GM12892 (cell line): ENCODE data around the gene SLCO3A1.

Source experiments
- POLR2A ChIP-seq: IDR thresholded peaks from 2 replicates; pipeline ENCODE4 v1.6.1; 2011; ENCODE audit warnings: low read depth, low read length, control low read depth
- POLR2AphosphoS5 ChIP-seq: IDR thresholded peaks from 2 replicates; pipeline ENCODE4 v1.6.1; 2011; ENCODE audit warnings: low read depth, low read length, control low read depth

DNA sequence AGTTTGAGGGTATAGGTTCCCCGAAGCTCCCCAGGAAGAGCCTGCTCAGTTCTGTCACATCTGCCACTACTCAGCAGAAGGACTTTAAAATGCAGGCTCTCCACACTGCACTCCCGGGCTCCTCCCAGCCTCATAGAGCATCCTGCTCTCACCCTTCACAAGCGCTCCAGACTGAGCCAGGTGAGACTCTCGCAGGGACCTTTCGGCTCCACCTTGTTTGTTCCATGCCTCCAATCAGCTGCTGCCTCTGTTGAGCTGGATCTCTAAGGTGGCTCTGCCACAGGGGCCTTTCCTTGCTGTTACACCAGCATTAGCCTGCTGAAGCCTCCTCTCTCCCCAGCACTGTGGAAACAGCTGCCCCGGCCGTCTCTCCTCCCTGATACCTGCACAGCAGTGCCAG, 56.1 kb downstream of the SLCO3A1 start:
- TF ChIP-seq POLR2AphosphoS5 (no peak), POLR2A (no peak)
